Neural cell (in vitro differentiated cells): ENCODE data around the gene ERC2. TPM values are rescaled to one million over a fixed set of nuclear protein-coding genes. Genes with fewer than 3 reads are reported as not detected.

Experiments used
- H2AFZ ChIP-seq: fragments of 200-600, 300-800 bp; sonication (generic), shearing (Covaris generic); 2 replicates; pipeline ENCODE4 v1.6.0; 2014; ENCODE audit warnings: low read depth, mild to moderate bottlenecking, antibody characterized with exemption, low read length, moderate library complexity
- H3F3A ChIP-seq: fragments of 200-600 bp; shearing (Covaris generic); 2 replicates; pipeline ENCODE4 v1.6.1; 2016; ENCODE audit warnings: mild to moderate bottlenecking, moderate library complexity, mixed read lengths, antibody characterized with exemption, low read length; ENCODE audit not compliant: insufficient read depth, poor library complexity, severe bottlenecking
- H3K27ac ChIP-seq: fragments of 200-600, 300-800 bp; sonication (generic), shearing (Covaris generic); 2 replicates; pipeline ENCODE4 v1.5.1; 2014; ENCODE audit warnings: mild to moderate bottlenecking, low read length, moderate library complexity
- H3K27me3 ChIP-seq: fragments of 300-800, 200-600 bp; sonication (generic), shearing (Covaris generic); 2 replicates; pipeline ENCODE4 v1.6.0; 2014; ENCODE audit warnings: mild to moderate bottlenecking, low read depth, low read length, moderate library complexity; ENCODE audit not compliant: insufficient read depth
- H3K36me3 ChIP-seq: fragments of 300-800, 200-600 bp; sonication (generic), shearing (Covaris generic); 2 replicates; pipeline ENCODE4 v1.5.1; 2014; ENCODE audit warnings: mild to moderate bottlenecking, antibody characterized with exemption, low read length, moderate library complexity; ENCODE audit not compliant: insufficient read depth
- H3K4me2 ChIP-seq: fragments of 300-800, 200-600 bp; sonication (generic), shearing (Covaris generic); 2 replicates; pipeline ENCODE4 v1.6.0; 2014; ENCODE audit warnings: mild to moderate bottlenecking, low read length
- H3K4me3 ChIP-seq: fragments of 300-800, 200-600 bp; sonication (generic), shearing (Covaris generic); 2 replicates; pipeline ENCODE4 v1.5.1; 2014; ENCODE audit warnings: mild to moderate bottlenecking, low read length, moderate library complexity
- H3K79me2 ChIP-seq: fragments of 200-600 bp; shearing (Covaris generic); replicated peaks from 2 replicates; pipeline ENCODE4 v1.6.0; 2014; ENCODE audit warnings: mild to moderate bottlenecking, low read length, moderate library complexity; ENCODE audit not compliant: insufficient read depth
- H3K9ac ChIP-seq: fragments of 300-800, 200-600 bp; sonication (generic), shearing (Covaris generic); 2 replicates; pipeline ENCODE4 v1.6.1; 2016; ENCODE audit warnings: mild to moderate bottlenecking, low read length, mixed read lengths
- H3K9me2 ChIP-seq: fragments of 200-600 bp; shearing (Covaris generic); 2 replicates; pipeline ENCODE4 v1.6.1; 2016; ENCODE audit warnings: mild to moderate bottlenecking, low read length, mixed read lengths; ENCODE audit not compliant: insufficient read depth
- H3K9me3 ChIP-seq: fragments of 200-600, 300-800 bp; sonication (generic), shearing (Covaris generic); 2 replicates; pipeline ENCODE4 v1.6.1; 2016; ENCODE audit warnings: mild to moderate bottlenecking, mixed run types, low read length, moderate library complexity, mixed read lengths
- H4K20me1 ChIP-seq: fragments of 200-600 bp; shearing (Covaris generic); 2 replicates; pipeline ENCODE4 v1.6.1; 2016; ENCODE audit warnings: mild to moderate bottlenecking, mixed run types; ENCODE audit not compliant: insufficient read depth
- CTCF ChIP-seq: fragments of 450-650 bp; IDR thresholded peaks from 2 replicates; pipeline ENCODE4 v1.5.1; 2014; ENCODE audit warnings: antibody characterized with exemption, mild to moderate bottlenecking, moderate library complexity; ENCODE audit not compliant: poor library complexity, severe bottlenecking
- EP300 ChIP-seq: fragments of 450-650 bp; conservative IDR thresholded peaks from 2 replicates; pipeline ENCODE4 v1.6.1; 2014; ENCODE audit warnings: antibody characterized with exemption, mild to moderate bottlenecking, moderate library complexity; ENCODE audit not compliant: poor library complexity, severe bottlenecking
- EZH2 ChIP-seq: fragments of 200-600, 300-800 bp; shearing (Covaris generic), sonication (generic); IDR thresholded peaks from 2 replicates; pipeline ENCODE4 v1.6.1; 2014; ENCODE audit warnings: antibody characterized with exemption, low read length, borderline replicate concordance, mild to moderate bottlenecking; ENCODE audit not compliant: insufficient read depth, poor library complexity, severe bottlenecking
- MXI1 ChIP-seq: fragments of 450-650 bp; conservative IDR thresholded peaks from 2 replicates; pipeline ENCODE4 v1.6.1; 2014; ENCODE audit warnings: antibody characterized with exemption, mild to moderate bottlenecking; ENCODE audit not compliant: poor library complexity, severe bottlenecking
- POLR2AphosphoS5 ChIP-seq: IDR thresholded peaks from 2 replicates; pipeline ENCODE4 v1.6.1; 2012
- RAD21 ChIP-seq: fragments of 450-650 bp; conservative IDR thresholded peaks from 2 replicates; pipeline ENCODE4 v1.6.1; 2014; ENCODE audit warnings: antibody characterized with exemption, mild to moderate bottlenecking, moderate library complexity
- REST ChIP-seq: IDR thresholded peaks from 2 replicates; pipeline ENCODE4 v1.6.1; 2012; ENCODE audit warnings: borderline replicate concordance
- SMC3 ChIP-seq: fragments of 450-650 bp; conservative IDR thresholded peaks from 2 replicates; pipeline ENCODE4 v1.6.1; 2014; ENCODE audit warnings: antibody characterized with exemption, mild to moderate bottlenecking, moderate library complexity; ENCODE audit not compliant: poor library complexity
- TAF1 ChIP-seq: IDR thresholded peaks from 2 replicates; pipeline ENCODE4 v1.6.1; 2012; ENCODE audit warnings: low read depth
- polyA plus RNA-seq: library from polyadenylated mRNA; depleted of rRNA; stranded (reverse); fragments of >200 nt; gene quantifications from 2 replicates; pipeline ENCODE4 v1.2.3, GENCODE V29; 2014

The ERC2 gene
- polyA plus RNA-seq, 1 donor from 2014 or later = 60.4 TPM

GRCh38 chr3:55899887-55900286 lies 568.4 kb downstream of the ERC2 start:
- H3K27ac ChIP-seq = no peak overlapping the region
- H3K27me3 ChIP-seq = no peaks in the 10 kb centered on the region
- no peaks in the 10 kb centered on the region for H4K20me1 ChIP-seq
- H3K4me3 ChIP-seq = no peak overlapping the region
- H3K9ac ChIP-seq = no peak overlapping the region
- TF ChIP-seq MXI1 = no peak
- TF ChIP-seq SMC3 = no peak
- TF ChIP-seq RAD21 = no peak
- TF ChIP-seq POLR2AphosphoS5 = no peak
- TF ChIP-seq REST = no peak
- no peak for TF ChIP-seq CTCF
- TF ChIP-seq EZH2 = no peak
- no peak for TF ChIP-seq TAF1
- no peak for TF ChIP-seq EP300
- H3F3A ChIP-seq = no peaks in the 10 kb centered on the region
- H3K79me2 ChIP-seq = no peaks in the 10 kb centered on the region
- no peak overlapping the region for H2AFZ ChIP-seq
- no peaks in the 10 kb centered on the region for H3K9me3 ChIP-seq
- H3K36me3 ChIP-seq = no peaks in the 10 kb centered on the region
- H3K4me2 ChIP-seq = no peak overlapping the region
- H3K9me2 ChIP-seq = no peaks in the 10 kb centered on the region

- Histone ChIP-seq H2AFZ (no peak overlapping the region), H3K4me3 (no peak overlapping the region), H3F3A (no peaks in the 10 kb centered on the region), H3K9me2 (no peaks in the 10 kb centered on the region), H3K36me3 (no peaks in the 10 kb centered on the region), H3K27me3 (no peaks in the 10 kb centered on the region), H3K4me2 (no peak overlapping the region), H3K79me2 (no peaks in the 10 kb centered on the region), H4K20me1 (no peaks in the 10 kb centered on the region), H3K27ac (no peak overlapping the region), H3K9me3 (no peaks in the 10 kb centered on the region), H3K9ac (no peak overlapping the region)
- TF ChIP-seq EP300 (no peak), POLR2AphosphoS5 (no peak), EZH2 (no peak), MXI1 (no peak), TAF1 (no peak), RAD21 (peak; percentile 65), SMC3 (peak; percentile 55), REST (no peak), CTCF (peak; percentile 50)
Observed at GRCh38 chr3:55897573-55898224, 570.6 kb downstream of the ERC2 start.
